Heart left ventricle (tissue), 16 donors: Measurements from ENCODE around the gene TRAM2. TPM values are rescaled to one million over a fixed set of nuclear protein-coding genes. Genes with fewer than 3 reads are reported as not detected.

Experiments
- ATAC-seq, 4 donors: fragments of 200-7000 bp; cut with Tn5 transposase; one replicate each; pipeline ENCODE4 v1.9.1; 2020 to 2022; ENCODE audit warnings: moderate library complexity in 4 of 4, mild to moderate bottlenecking in 3 of 4, moderate number of reproducible peaks in 1 of 4
- DNase-seq, 5 donors: peaks; one replicate each; pipeline ENCODE4 v3.0.0-alpha.2; 2020
- H3K27ac ChIP-seq, 12 donors: fragments of 200-600 bp; sonication (generic) in 4 of 12; one replicate each; pipeline versions ENCODE4 v1.5.0 to v1.8.0; 2016 to 2022; ENCODE audit warnings: mild to moderate bottlenecking in 2 of 12
- H3K27me3 ChIP-seq, 9 donors: fragments of 200-600 bp; sonication (generic) in 2 of 9; one replicate each; pipeline versions ENCODE4 v1.5.1 to v1.8.0; 2016 to 2022; ENCODE audit warnings: mild to moderate bottlenecking in 3 of 9
- H3K36me3 ChIP-seq, 9 donors: fragments of 200-600 bp; sonication (generic) in 2 of 9; one replicate each; pipeline versions ENCODE4 v1.5.0 to v1.8.0; 2018 to 2022; ENCODE audit warnings: mild to moderate bottlenecking in 2 of 9
- H3K4me1 ChIP-seq, 12 donors: fragments of 200-600 bp; sonication (generic) in 4 of 12; one replicate each; pipeline versions ENCODE4 v1.5.0 to v1.8.0; 2016 to 2022; ENCODE audit warnings: mild to moderate bottlenecking in 3 of 12
- H3K4me3 ChIP-seq, 12 donors: fragments of 200-600 bp; sonication (generic) in 4 of 12; one replicate each; pipeline versions ENCODE4 v1.5.0 to v1.8.0; 2017 to 2022; ENCODE audit warnings: mild to moderate bottlenecking in 9 of 12, moderate library complexity in 4 of 12
- H3K9me3 ChIP-seq, 12 donors: fragments of 200-600 bp; sonication (generic) in 4 of 12; one replicate each; pipeline versions ENCODE4 v1.5.0 to v1.8.0; 2016 to 2022; ENCODE audit warnings: mild to moderate bottlenecking in 1 of 12
- CTCF ChIP-seq, 12 donors: fragments of 200-600 bp; sonication (generic) in 4 of 12; IDR thresholded peaks; one replicate each; pipeline versions ENCODE4 v1.5.0 to v1.8.0; 2018 to 2022; ENCODE audit warnings: antibody characterized with exemption in 12 of 12, mild to moderate bottlenecking in 5 of 12
- POLR2A ChIP-seq, 2 donors: fragments of 450-650 bp; IDR thresholded peaks; one replicate each; pipeline ENCODE4 v1.6.1; 2017; ENCODE audit warnings: antibody characterized with exemption in 2 of 2, mild to moderate bottlenecking in 2 of 2, moderate library complexity in 2 of 2
- WGBS, 4 donors: extraction: QIAGEN DNeasy Blood & Tissue Kit in 2 of 4; methylation state at CpG; one replicate each; pipeline versions ENCODE4 v1.1.5 to v1.1.7; 2013 to 2018; 5-methylcytosine and 5-hydroxymethylcytosine counted together
- intact Hi-C, 10 donors: fragments of 100-400 bp; cut with DNase I; formaldehyde crosslinking; loops; one replicate each; pipeline versions ENCODE4 v1.11.1 to v1.14.2; 2022
- polyA plus RNA-seq, 2 donors: library from polyadenylated mRNA; stranded (reverse); fragments of 200-250 nt; gene quantifications; one replicate each; pipeline ENCODE4 v1.2.3, GENCODE V29; 2013
- total RNA-seq, 9 donors: library from RNA; depleted of rRNA in 2 of 9; stranded (reverse); fragments of >200 nt in 2 of 9; fragmentation: NEBNext Ultra II Directional in 3 of 9; extraction: Animal tissue kit (Norgen Biotek cat#: 25700) in 3 of 9; gene quantifications; one replicate each; pipeline versions ENCODE4 v1.1.0 to v1.2.4, GENCODE V29; 2016 to 2023
- donor health status: ischemic (EF 13 %, LVEDD 7.1; RV severe dilation, severe dysfunction).
- donor health status: healthy with polysubstance abuse.
- donor health status: DM: no; HTN: yes; CAD: no.
- donor health status: DM: no; HTN: no; CAD: no.
- donor health status: ischemic (EF 25% LVEDD 6.9; RV normal size, moderate dysfunction).
- donor health status: ischemic (EF 25% LVEDD 5.7; RV mildly dilated, moderate dysfunction).
- donor health status: healthy.
- donor health status: DM: yes; HTN: yes; CAD: no.
- donor health status: ischemic (EF 35%, LVEDD 5.7; RV mildly dilated, moderate dysfunction).
- donor health status: nonischemic (EF 11% LVEDD 7.7; RV severe dilation, severe dysfunction).
- donor health status: DM: yes; HTN: yes; CAD: no.
- donor health status: PGD.
- donor health status: ischemic (EF 29% LVEDD 5.4; RV normal size, mild dysfunction).
- donor health status: nonischemic (EF 23%, LVEDD 6.1; RV moderate dilation, normal function).

TRAM2 gene
- total and polyA plus RNA-seq, 11 donors = 4.7 to 19.0 (median 12.1) TPM

GRCh38 chr6:52546192-52546591 lies 30.7 kb downstream of the TRAM2 start:
- DNase-seq (no peak), ATAC-seq (no peak)
- Histone ChIP-seq H3K4me1 (peaks cover 8 to 88% (median 75%) of the 10 kb centered on the region in 12 donors), H3K27ac (no peak overlapping the region), H3K9me3 (no peaks in the 10 kb centered on the region), H3K27me3 (no peaks in the 10 kb centered on the region), H3K36me3 (peaks cover 0 to 3% (median 0%) of the 10 kb centered on the region in 9 donors), H3K4me3 (no peak overlapping the region)
- TF ChIP-seq CTCF (IDR thresholded peaks at IDR 0.05) (no peak), POLR2A (IDR thresholded peaks at IDR 0.05) (no peak)
- 68 to 80% (median 76%) methylated on average over 1 of the region's 1 CpG for WGBS, 4 donors
- intact Hi-C loops = no loop called here

- no peak for TF ChIP-seq CTCF (IDR thresholded peaks at IDR 0.05)
- no peak for TF ChIP-seq POLR2A (IDR thresholded peaks at IDR 0.05)
- peaks cover 0 to 3% (median 0%) of the 10 kb centered on the region in 9 donors for H3K36me3 ChIP-seq
- DNase-seq (no peak), ATAC-seq (no peak)
- WGBS, 4 donors = 82 to 85% (median 84%) methylated on average over 6 of the region's 6 CpGs
- intact Hi-C loops = no loop called here
- peak overlapping the region in 2 of 12 donors; percentile 17 to 30 for H3K27ac ChIP-seq
- H3K9me3 ChIP-seq = no peaks in the 10 kb centered on the region
- peaks cover 8 to 88% (median 72%) of the 10 kb centered on the region in 12 donors for H3K4me1 ChIP-seq
- H3K4me3 ChIP-seq = no peak overlapping the region
- H3K27me3 ChIP-seq = no peaks in the 10 kb centered on the region
These were observed 31.3 kb downstream of the TRAM2 start for GRCh38 chr6:52545406-52546119.

GRCh38 chr6:52544602-52545405 lies 32.1 kb downstream of the TRAM2 start:
- H3K36me3 ChIP-seq = peaks cover 0 to 3% (median 0%) of the 10 kb centered on the region in 9 donors
- H3K27me3 ChIP-seq = no peaks in the 10 kb centered on the region
- no peaks in the 10 kb centered on the region for H3K9me3 ChIP-seq
- H3K27ac ChIP-seq = peak overlapping the region in 6 of 12 donors; percentile 5 to 50 (median 40)
- ATAC-seq = no peak
- H3K4me1 ChIP-seq = peaks cover 8 to 89% (median 72%) of the 10 kb centered on the region in 12 donors
- WGBS, 4 donors = 81 to 88% (median 85%) methylated on average over 9 of the region's 9 CpGs
- intact Hi-C loops = no loop called here
- H3K4me3 ChIP-seq = no peak overlapping the region
- TF ChIP-seq POLR2A (IDR thresholded peaks at IDR 0.05) = no peak
- TF ChIP-seq CTCF (IDR thresholded peaks at IDR 0.05) = no peak
- DNase-seq = no peak
